ENCODE measurements around the gene MYO5B.

- TF ChIP-seq SMC3 (IDR thresholded peaks at IDR 0.05) (no peak), POLR2A (IDR thresholded peaks at IDR 0.05; ENCODE audit: low read length) (no peak), NR3C1 (IDR thresholded peaks at IDR 0.05) (no peak), BHLHE40 (IDR thresholded peaks at IDR 0.05; ENCODE audit: low read depth, low read length) (no peak)
- TF ChIP-seq, protein P1, sequence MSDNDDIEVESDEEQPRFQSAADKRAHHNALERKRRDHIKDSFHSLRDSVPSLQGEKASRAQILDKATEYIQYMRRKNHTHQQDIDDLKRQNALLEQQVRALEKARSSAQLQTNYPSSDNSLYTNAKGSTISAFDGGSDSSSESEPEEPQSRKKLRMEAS (IDR thresholded peaks at IDR 0.05), result no peak
- TF ChIP-seq, protein P2, sequence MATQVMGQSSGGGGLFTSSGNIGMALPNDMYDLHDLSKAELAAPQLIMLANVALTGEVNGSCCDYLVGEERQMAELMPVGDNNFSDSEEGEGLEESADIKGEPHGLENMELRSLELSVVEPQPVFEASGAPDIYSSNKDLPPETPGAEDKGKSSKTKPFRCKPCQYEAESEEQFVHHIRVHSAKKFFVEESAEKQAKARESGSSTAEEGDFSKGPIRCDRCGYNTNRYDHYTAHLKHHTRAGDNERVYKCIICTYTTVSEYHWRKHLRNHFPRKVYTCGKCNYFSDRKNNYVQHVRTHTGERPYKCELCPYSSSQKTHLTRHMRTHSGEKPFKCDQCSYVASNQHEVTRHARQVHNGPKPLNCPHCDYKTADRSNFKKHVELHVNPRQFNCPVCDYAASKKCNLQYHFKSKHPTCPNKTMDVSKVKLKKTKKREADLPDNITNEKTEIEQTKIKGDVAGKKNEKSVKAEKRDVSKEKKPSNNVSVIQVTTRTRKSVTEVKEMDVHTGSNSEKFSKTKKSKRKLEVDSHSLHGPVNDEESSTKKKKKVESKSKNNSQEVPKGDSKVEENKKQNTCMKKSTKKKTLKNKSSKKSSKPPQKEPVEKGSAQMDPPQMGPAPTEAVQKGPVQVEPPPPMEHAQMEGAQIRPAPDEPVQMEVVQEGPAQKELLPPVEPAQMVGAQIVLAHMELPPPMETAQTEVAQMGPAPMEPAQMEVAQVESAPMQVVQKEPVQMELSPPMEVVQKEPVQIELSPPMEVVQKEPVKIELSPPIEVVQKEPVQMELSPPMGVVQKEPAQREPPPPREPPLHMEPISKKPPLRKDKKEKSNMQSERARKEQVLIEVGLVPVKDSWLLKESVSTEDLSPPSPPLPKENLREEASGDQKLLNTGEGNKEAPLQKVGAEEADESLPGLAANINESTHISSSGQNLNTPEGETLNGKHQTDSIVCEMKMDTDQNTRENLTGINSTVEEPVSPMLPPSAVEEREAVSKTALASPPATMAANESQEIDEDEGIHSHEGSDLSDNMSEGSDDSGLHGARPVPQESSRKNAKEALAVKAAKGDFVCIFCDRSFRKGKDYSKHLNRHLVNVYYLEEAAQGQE (IDR thresholded peaks at IDR 0.05), result no peak
- TF ChIP-seq, protein P3, sequence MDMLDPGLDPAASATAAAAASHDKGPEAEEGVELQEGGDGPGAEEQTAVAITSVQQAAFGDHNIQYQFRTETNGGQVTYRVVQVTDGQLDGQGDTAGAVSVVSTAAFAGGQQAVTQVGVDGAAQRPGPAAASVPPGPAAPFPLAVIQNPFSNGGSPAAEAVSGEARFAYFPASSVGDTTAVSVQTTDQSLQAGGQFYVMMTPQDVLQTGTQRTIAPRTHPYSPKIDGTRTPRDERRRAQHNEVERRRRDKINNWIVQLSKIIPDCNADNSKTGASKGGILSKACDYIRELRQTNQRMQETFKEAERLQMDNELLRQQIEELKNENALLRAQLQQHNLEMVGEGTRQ (IDR thresholded peaks at IDR 0.05), result no peak
- TF ChIP-seq, protein P4, sequence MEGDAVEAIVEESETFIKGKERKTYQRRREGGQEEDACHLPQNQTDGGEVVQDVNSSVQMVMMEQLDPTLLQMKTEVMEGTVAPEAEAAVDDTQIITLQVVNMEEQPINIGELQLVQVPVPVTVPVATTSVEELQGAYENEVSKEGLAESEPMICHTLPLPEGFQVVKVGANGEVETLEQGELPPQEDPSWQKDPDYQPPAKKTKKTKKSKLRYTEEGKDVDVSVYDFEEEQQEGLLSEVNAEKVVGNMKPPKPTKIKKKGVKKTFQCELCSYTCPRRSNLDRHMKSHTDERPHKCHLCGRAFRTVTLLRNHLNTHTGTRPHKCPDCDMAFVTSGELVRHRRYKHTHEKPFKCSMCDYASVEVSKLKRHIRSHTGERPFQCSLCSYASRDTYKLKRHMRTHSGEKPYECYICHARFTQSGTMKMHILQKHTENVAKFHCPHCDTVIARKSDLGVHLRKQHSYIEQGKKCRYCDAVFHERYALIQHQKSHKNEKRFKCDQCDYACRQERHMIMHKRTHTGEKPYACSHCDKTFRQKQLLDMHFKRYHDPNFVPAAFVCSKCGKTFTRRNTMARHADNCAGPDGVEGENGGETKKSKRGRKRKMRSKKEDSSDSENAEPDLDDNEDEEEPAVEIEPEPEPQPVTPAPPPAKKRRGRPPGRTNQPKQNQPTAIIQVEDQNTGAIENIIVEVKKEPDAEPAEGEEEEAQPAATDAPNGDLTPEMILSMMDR (IDR thresholded peaks at IDR 0.05), result no peak
These were observed 227.2 kb downstream of the MYO5B start for GRCh38 chr18:49967636-49968313.

Data from A549 (cell line).